GM21786 (cell line): ENCODE measurements around the gene PELO.
A peak's percentile ranks its signal among the peaks of the same experiment; 100 is the strongest.
"Not testable (repeated sequence)": the region's sequence is repeated elsewhere in the genome, so short reads cannot be mapped to it uniquely, and the experiment has no call there.

Source experiments
- ATAC-seq: cut with Tn5 transposase; IDR thresholded peaks from one replicate; pipeline ENCODE4 v1.9.1; 2021; ENCODE audit not compliant: unreplicated experiment

The PELO gene

GRCh38 chr5:52787600-52788504, at the start of gene PELO, which contains the start of gene ITGA1:
Gene PELO, plus strand, starts transcription at chr5:52787916. Its CDS starts 12,479 bp downstream, at chr5:52800395.
Gene ITGA1, plus strand, starts transcription at chr5:52787916. Its CDS starts 438 bp downstream, at chr5:52788354.
- peak; percentile 79 for ATAC-seq

- peak; percentile 58 for ATAC-seq
Measured at GRCh38 chr5:52738095-52738506, 49.6 kb upstream of the PELO start.

- ATAC-seq: no peak
Measured at GRCh38 chr5:52740007-52740406, 47.7 kb upstream of the PELO start.

GRCh38 chr5:52743012-52743411, 44.7 kb upstream of the PELO start:
- no peak for ATAC-seq

GRCh38 chr5:52743529-52743928, 44.2 kb upstream of the PELO start:
- peak; percentile 10 for ATAC-seq

- peak; percentile 64 for ATAC-seq
Measured at GRCh38 chr5:52743970-52744369, 43.7 kb upstream of the PELO start.

GRCh38 chr5:52744867-52745458, 42.8 kb upstream of the PELO start:
- ATAC-seq: not testable (repeated sequence)

- ATAC-seq: no peak
Measured at GRCh38 chr5:52746539-52746938, 41.2 kb upstream of the PELO start.

- ATAC-seq: no peak
Measured at GRCh38 chr5:52748590-52748989, 39.1 kb upstream of the PELO start.

- ATAC-seq: no peak
Measured at GRCh38 chr5:52749666-52750065, 38.0 kb upstream of the PELO start.

GRCh38 chr5:52751137-52751536, 36.6 kb upstream of the PELO start:
- ATAC-seq: no peak

- no peak for ATAC-seq
Measured at GRCh38 chr5:52754051-52754450, 33.7 kb upstream of the PELO start.

- no peak for ATAC-seq
Measured at GRCh38 chr5:52757527-52757926, 30.2 kb upstream of the PELO start.

- no peak for ATAC-seq
Measured at GRCh38 chr5:52758014-52758413, 29.7 kb upstream of the PELO start.

GRCh38 chr5:52759331-52759730, 28.4 kb upstream of the PELO start:
- ATAC-seq: no peak

GRCh38 chr5:52760695-52761366, 26.9 kb upstream of the PELO start:
- no peak for ATAC-seq

GRCh38 chr5:52767217-52767743, 20.4 kb upstream of the PELO start:
- ATAC-seq: no peak

GRCh38 chr5:52767766-52768480, 19.8 kb upstream of the PELO start:
- ATAC-seq: peak; percentile 42

GRCh38 chr5:52769061-52769460, 18.7 kb upstream of the PELO start:
- no peak for ATAC-seq

- ATAC-seq: no peak
Measured at GRCh38 chr5:52770287-52770939, 17.3 kb upstream of the PELO start.
